HG03045 (cell line): Measurements from ENCODE around the gene HMGXB3.

Experiments
- ATAC-seq: cut with Tn5 transposase; IDR thresholded peaks from one replicate; pipeline ENCODE4 v1.9.1; 2021; ENCODE audit warnings: mild to moderate bottlenecking, moderate library complexity; ENCODE audit not compliant: unreplicated experiment

Gene HMGXB3

GRCh38 chr5:150052226-150052955, 51.9 kb downstream of the HMGXB3 start:
- ATAC-seq: no peak

GRCh38 chr5:150052956-150053712, 52.6 kb downstream of the HMGXB3 start:
- no peak for ATAC-seq

- no peak for ATAC-seq
Observed at GRCh38 chr5:150053713-150054392, 53.3 kb downstream of the HMGXB3 start.

- ATAC-seq: no peak
Observed at GRCh38 chr5:150054569-150054968, 54.0 kb downstream of the HMGXB3 start.

GRCh38 chr5:150055326-150056074, 55.0 kb downstream of the HMGXB3 start:
- ATAC-seq: no peak

- ATAC-seq: no peak
Observed at GRCh38 chr5:150056075-150056443, 55.5 kb downstream of the HMGXB3 start.

- no peak for ATAC-seq
Observed at GRCh38 chr5:150057052-150057451, 56.5 kb downstream of the HMGXB3 start.

GRCh38 chr5:150057511-150057910, 57.0 kb downstream of the HMGXB3 start:
- no peak for ATAC-seq

GRCh38 chr5:150057996-150058395, 57.5 kb downstream of the HMGXB3 start:
- no peak for ATAC-seq

GRCh38 chr5:150058480-150059126, 58.1 kb downstream of the HMGXB3 start:
- no peak for ATAC-seq

GRCh38 chr5:150059623-150060022, 59.1 kb downstream of the HMGXB3 start:
- no peak for ATAC-seq

- ATAC-seq: no peak
Observed at GRCh38 chr5:150060471-150060870, 59.9 kb downstream of the HMGXB3 start.

- no peak for ATAC-seq
Observed at GRCh38 chr5:150061538-150061995, 61.0 kb downstream of the HMGXB3 start.

- ATAC-seq: no peak
Observed at GRCh38 chr5:150062216-150062922, 61.8 kb downstream of the HMGXB3 start.

GRCh38 chr5:150063638-150064037, 63.1 kb downstream of the HMGXB3 start:
- ATAC-seq: no peak

GRCh38 chr5:150064681-150065220, 64.2 kb downstream of the HMGXB3 start:
- ATAC-seq: no peak

- ATAC-seq: no peak
Observed at GRCh38 chr5:150065346-150065745, 64.8 kb downstream of the HMGXB3 start.

GRCh38 chr5:150065886-150066285, 65.3 kb downstream of the HMGXB3 start:
- ATAC-seq: no peak

GRCh38 chr5:150066436-150066835, 65.9 kb downstream of the HMGXB3 start:
- no peak for ATAC-seq
